ENCODE results near the gene PLK2.

DNA sequence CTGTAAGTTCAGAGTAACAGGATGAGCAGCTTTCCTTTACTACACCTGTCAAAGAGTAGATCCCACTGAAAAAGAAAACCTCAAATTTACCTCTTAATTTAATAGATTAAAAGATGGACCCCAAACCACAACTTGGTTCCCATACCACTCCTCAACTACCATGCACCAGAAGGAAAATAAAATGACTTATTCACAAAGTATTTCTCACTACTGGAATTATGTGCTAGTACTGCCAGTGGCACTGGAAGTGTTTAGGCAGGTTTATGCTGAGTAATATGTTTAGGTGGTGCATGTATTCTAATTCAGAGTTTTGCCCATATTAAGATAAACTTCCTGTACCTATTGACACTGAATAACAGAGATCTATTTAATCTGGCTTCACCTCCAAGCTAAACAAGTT is 6.6 kb downstream of the PLK2 start:
- TF ChIP-seq, protein P1, sequence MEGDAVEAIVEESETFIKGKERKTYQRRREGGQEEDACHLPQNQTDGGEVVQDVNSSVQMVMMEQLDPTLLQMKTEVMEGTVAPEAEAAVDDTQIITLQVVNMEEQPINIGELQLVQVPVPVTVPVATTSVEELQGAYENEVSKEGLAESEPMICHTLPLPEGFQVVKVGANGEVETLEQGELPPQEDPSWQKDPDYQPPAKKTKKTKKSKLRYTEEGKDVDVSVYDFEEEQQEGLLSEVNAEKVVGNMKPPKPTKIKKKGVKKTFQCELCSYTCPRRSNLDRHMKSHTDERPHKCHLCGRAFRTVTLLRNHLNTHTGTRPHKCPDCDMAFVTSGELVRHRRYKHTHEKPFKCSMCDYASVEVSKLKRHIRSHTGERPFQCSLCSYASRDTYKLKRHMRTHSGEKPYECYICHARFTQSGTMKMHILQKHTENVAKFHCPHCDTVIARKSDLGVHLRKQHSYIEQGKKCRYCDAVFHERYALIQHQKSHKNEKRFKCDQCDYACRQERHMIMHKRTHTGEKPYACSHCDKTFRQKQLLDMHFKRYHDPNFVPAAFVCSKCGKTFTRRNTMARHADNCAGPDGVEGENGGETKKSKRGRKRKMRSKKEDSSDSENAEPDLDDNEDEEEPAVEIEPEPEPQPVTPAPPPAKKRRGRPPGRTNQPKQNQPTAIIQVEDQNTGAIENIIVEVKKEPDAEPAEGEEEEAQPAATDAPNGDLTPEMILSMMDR (IDR thresholded peaks at IDR 0.05; ENCODE audit: poor library complexity): no peak
- TF ChIP-seq EZH2 (IDR thresholded peaks at IDR 0.05; ENCODE audit: borderline replicate concordance) (no peak), EZH2phosphoT487 (IDR thresholded peaks at IDR 0.05; ENCODE audit: low read depth, severe bottlenecking, unreplicated experiment) (no peak)

Measured in hepatocyte (in vitro differentiated cells).